ENCODE measurements around the gene SPO11. TPM values are rescaled to one million over a fixed set of nuclear protein-coding genes. Genes with fewer than 3 reads are reported as not detected.
A peak's percentile ranks its signal among the peaks of the same experiment; 100 is the strongest.

Gene SPO11
- total RNA-seq, 1 experiment from 2014 or later = not detected

DNA sequence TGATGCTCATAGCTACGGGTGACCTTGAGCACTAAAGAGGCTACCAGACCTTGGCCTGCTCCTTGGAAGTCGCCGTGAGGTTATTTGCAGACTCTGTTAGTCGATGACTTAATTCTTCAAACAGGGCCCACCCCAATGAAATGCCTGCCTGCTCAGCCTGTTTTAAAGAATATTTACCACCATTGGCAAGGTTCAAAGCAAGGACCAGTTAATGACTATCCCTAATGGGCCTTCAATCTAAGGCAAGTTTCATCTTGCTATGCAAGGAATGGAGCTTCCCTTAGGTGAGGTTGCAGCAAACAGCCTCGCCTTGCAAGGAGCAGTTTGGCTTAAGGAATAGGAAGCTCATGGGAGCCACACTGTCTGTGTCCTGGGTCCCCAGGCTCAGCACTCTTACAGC lies 22.9 kb upstream of the SPO11 start:
- BruUV-seq (replicated peaks) = no TSS peak
- H3K27me3 ChIP-seq (replicated peaks; ENCODE audit: control insufficient read depth, insufficient read depth, low read length) = no peaks in the 10 kb centered on the region
- Mint-ChIP-seq H3K27me3 (ENCODE audit: insufficient read depth, unreplicated experiment) (no peaks in the 10 kb centered on the region), H3K4me1 (ENCODE audit: low read depth, unreplicated experiment) (peaks cover 45% of the 10 kb centered on the region), H3K36me3 (ENCODE audit: insufficient read depth, unreplicated experiment) (no peaks in the 10 kb centered on the region), H3K9me3 (ENCODE audit: unreplicated experiment) (no peaks in the 10 kb centered on the region), H3K4me3 (ENCODE audit: unreplicated experiment) (peak overlapping the region; percentile 10), H3K27ac (ENCODE audit: unreplicated experiment) (peak overlapping the region; percentile 76)
- no peaks in the 10 kb centered on the region for H3K36me3 ChIP-seq (ENCODE audit: control insufficient read depth, insufficient read depth, low read length)
- CTCF ChIA-PET = interaction anchor here (0.6 to 2.9 kb wide), 12 partner anchors 9 to 62 kb away, joined by 3 to 30 read pairs (median 6); no protein-coding TSS in a partner anchor
- H3K4me1 ChIP-seq = peaks cover 67% of the 10 kb centered on the region
- no peak overlapping the region for H3K4me3 ChIP-seq (ENCODE audit: low read depth, low read length)
- TF ChIP-seq, protein P1, sequence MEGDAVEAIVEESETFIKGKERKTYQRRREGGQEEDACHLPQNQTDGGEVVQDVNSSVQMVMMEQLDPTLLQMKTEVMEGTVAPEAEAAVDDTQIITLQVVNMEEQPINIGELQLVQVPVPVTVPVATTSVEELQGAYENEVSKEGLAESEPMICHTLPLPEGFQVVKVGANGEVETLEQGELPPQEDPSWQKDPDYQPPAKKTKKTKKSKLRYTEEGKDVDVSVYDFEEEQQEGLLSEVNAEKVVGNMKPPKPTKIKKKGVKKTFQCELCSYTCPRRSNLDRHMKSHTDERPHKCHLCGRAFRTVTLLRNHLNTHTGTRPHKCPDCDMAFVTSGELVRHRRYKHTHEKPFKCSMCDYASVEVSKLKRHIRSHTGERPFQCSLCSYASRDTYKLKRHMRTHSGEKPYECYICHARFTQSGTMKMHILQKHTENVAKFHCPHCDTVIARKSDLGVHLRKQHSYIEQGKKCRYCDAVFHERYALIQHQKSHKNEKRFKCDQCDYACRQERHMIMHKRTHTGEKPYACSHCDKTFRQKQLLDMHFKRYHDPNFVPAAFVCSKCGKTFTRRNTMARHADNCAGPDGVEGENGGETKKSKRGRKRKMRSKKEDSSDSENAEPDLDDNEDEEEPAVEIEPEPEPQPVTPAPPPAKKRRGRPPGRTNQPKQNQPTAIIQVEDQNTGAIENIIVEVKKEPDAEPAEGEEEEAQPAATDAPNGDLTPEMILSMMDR (IDR thresholded peaks at IDR 0.05; ENCODE audit: insufficient read depth in 1 of 2, low read depth in 1 of 2, low read length in 1 of 2, severe bottlenecking in 1 of 2, unreplicated experiment in 1 of 2) = no peak
- POLR2A ChIA-PET = interaction anchor here (0.8 to 3.0 kb wide), 10 partner anchors 11 to 59 kb away, joined by 3 to 42 read pairs (median 6); no protein-coding TSS in a partner anchor
- intact Hi-C loops (cut with micrococcal nuclease; ENCODE audit: unreplicated experiment) = loop anchor here (1.0 to 2.0 kb wide), 4 partner anchors 12 to 54 kb away; no protein-coding TSS in a partner anchor
- DNase-seq = peak; percentile 90 to 93
- H3K9me3 ChIP-seq = no peaks in the 10 kb centered on the region

DNA sequence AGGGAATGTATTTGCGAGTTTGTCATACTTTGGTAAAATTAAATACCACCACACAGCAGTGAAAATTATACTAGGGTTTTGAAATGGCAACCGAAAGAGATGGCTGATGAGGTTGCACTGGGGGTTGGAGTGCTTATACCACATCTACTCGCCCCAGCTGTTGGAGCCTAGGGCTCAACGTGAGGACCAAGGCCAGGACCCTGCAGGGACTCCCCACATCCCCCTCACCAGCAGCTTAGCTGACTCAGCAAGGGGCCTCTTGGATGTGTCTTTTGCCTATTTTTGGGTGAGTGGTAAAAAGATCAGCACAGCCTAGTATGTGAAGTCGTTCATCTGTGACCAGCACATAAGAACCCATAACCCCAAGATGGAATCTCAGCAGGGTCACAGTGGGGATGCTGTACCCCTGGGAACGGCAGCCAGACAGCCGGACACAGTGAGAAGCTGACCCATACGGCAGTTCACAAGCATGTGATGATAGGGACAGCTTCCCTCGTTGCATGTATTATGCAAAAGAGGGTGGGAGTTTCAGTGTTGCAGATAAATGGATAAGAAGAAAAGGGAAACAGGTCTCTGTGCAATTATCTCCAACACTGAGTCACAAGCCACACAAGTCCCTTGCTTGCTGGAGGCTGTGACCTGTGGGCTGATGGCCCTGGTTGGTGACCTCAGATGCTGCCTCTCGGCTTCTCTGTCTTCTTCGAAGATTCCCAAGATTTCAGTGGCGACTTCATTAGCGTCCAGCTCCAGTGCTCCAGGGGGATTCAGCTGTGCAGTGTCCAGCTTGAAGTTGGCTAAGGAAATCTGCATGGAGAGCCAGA lies 20.9 kb upstream of the SPO11 start:
- peaks cover 67% of the 10 kb centered on the region for H3K4me1 ChIP-seq
- H3K27me3 ChIP-seq (replicated peaks; ENCODE audit: control insufficient read depth, insufficient read depth, low read length) = no peaks in the 10 kb centered on the region
- intact Hi-C loops (cut with micrococcal nuclease; ENCODE audit: unreplicated experiment) = loop anchor here (1.0 kb wide), 1 partner anchor 18 kb away; no protein-coding TSS in a partner anchor
- no peaks in the 10 kb centered on the region for H3K36me3 ChIP-seq (ENCODE audit: control insufficient read depth, insufficient read depth, low read length)
- TF ChIP-seq, protein P1 (IDR thresholded peaks at IDR 0.05; ENCODE audit: insufficient read depth in 1 of 2, low read depth in 1 of 2, low read length in 1 of 2, severe bottlenecking in 1 of 2, unreplicated experiment in 1 of 2) = no peak
- Mint-ChIP-seq H3K27me3 (ENCODE audit: insufficient read depth, unreplicated experiment) (no peaks in the 10 kb centered on the region), H3K9me3 (ENCODE audit: unreplicated experiment) (no peaks in the 10 kb centered on the region), H3K36me3 (ENCODE audit: insufficient read depth, unreplicated experiment) (no peaks in the 10 kb centered on the region), H3K4me3 (ENCODE audit: unreplicated experiment) (peak overlapping the region; percentile 14), H3K4me1 (ENCODE audit: low read depth, unreplicated experiment) (peaks cover 38% of the 10 kb centered on the region), H3K27ac (ENCODE audit: unreplicated experiment) (peak overlapping the region; percentile 76)
- POLR2A ChIA-PET = interaction anchor here (0.6 to 1.0 kb wide), 4 partner anchors 18 to 43 kb away, joined by 3 to 5 read pairs (median 4); no protein-coding TSS in a partner anchor
- CTCF ChIA-PET = interaction anchor here (0.8 to 2.2 kb wide), 5 partner anchors 9 to 24 kb away, joined by 3 to 11 read pairs (median 6); no protein-coding TSS in a partner anchor
- no TSS peak for BruUV-seq (replicated peaks)
- no peak overlapping the region for H3K4me3 ChIP-seq (ENCODE audit: low read depth, low read length)
- no peaks in the 10 kb centered on the region for H3K9me3 ChIP-seq
- DNase-seq = peak; percentile 67 to 77

DNA sequence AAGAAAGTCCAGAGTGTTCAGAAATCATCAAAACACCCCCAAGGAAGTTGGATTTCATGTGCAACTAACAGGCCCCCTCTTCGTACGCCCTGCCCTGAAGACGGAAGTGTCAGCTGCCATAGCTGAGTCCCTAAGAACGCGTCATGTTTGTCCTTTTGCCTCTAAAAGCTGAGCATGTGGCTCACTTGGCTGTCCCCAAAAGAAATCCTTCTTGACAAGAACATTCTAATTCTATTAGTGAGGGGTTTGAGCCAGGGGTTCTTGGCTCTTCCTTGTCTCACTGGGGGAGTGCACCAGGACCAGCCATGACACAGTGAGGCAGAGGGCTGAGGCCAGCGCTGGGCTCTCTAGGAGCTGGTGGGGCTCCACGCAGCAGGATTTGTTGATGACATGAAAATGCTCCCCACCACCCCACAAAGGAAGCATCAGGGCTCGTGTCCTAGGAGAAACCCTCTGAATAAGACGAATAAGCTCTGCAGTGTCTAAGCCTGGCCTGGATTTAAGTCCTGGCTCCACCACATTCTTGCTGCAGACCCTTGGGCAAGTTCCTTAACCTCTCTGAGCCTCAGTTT lies 20.0 kb upstream of the SPO11 start:
- Histone ChIP-seq H3K4me3 (ENCODE audit: low read depth, low read length) (no peak overlapping the region), H3K27me3 (replicated peaks; ENCODE audit: control insufficient read depth, insufficient read depth, low read length) (no peaks in the 10 kb centered on the region), H3K36me3 (ENCODE audit: control insufficient read depth, insufficient read depth, low read length) (no peaks in the 10 kb centered on the region), H3K4me1 (peaks cover 66% of the 10 kb centered on the region), H3K9me3 (no peaks in the 10 kb centered on the region)
- DNase-seq = peak in 1 of 2 experiments; percentile 37
- H3K9me3 Mint-ChIP-seq (ENCODE audit: unreplicated experiment) = no peaks in the 10 kb centered on the region
- H3K36me3 Mint-ChIP-seq (ENCODE audit: insufficient read depth, unreplicated experiment) = no peaks in the 10 kb centered on the region
- CTCF ChIA-PET = interaction anchor here (0.6 to 2.2 kb wide), 7 partner anchors 8 to 493 kb away, joined by 3 to 11 read pairs (median 3); partner anchors contain the start of gene SPO11
- no peak overlapping the region for H3K4me3 Mint-ChIP-seq (ENCODE audit: unreplicated experiment)
- H3K27me3 Mint-ChIP-seq (ENCODE audit: insufficient read depth, unreplicated experiment) = no peaks in the 10 kb centered on the region
- peak overlapping the region; percentile 76 for H3K27ac Mint-ChIP-seq (ENCODE audit: unreplicated experiment)
- intact Hi-C loops (cut with micrococcal nuclease; ENCODE audit: unreplicated experiment) = no loop called here
- TF ChIP-seq, protein P1 (IDR thresholded peaks at IDR 0.05; ENCODE audit: insufficient read depth in 1 of 2, low read depth in 1 of 2, low read length in 1 of 2, severe bottlenecking in 1 of 2, unreplicated experiment in 1 of 2) = no peak
- POLR2A ChIA-PET = interaction anchor here (0.9 kb wide), 1 partner anchor 17 kb away, joined by 4 read pairs; no protein-coding TSS in a partner anchor
- peaks cover 30% of the 10 kb centered on the region for H3K4me1 Mint-ChIP-seq (ENCODE audit: low read depth, unreplicated experiment)
- BruUV-seq (replicated peaks) = no TSS peak

Measured in Caco-2 (cell line).